Tibial artery (tissue), 4 donors: ENCODE measurements around the gene DAW1.
"Not testable (repeated sequence)": the region's sequence is repeated elsewhere in the genome, so short reads cannot be mapped to it uniquely, and the experiment has no call there.

Experiments
- DNase-seq, 2 donors: peaks; one replicate each; pipeline ENCODE4 v3.0.0-alpha.2; 2019
- H3K27ac ChIP-seq, 2 donors: fragments of 200-600 bp; sonication (generic) in 1 of 2; 1 replicate in 1 of 2; 2 replicates in 1 of 2; pipeline ENCODE4 v1.5.1; 2018 to 2019; ENCODE audit warnings: mild to moderate bottlenecking in 1 of 2
- H3K27me3 ChIP-seq, 2 donors: fragments of 200-600 bp; sonication (generic) in 1 of 2; one replicate each; pipeline versions ENCODE4 v1.5.1 to v1.6.0; 2016 to 2019
- H3K36me3 ChIP-seq, 3 donors: fragments of 200-600 bp; sonication (generic) in 2 of 3; one replicate each; pipeline ENCODE4 v1.5.1; 2016 to 2019; ENCODE audit warnings: mild to moderate bottlenecking in 2 of 3
- H3K4me1 ChIP-seq, 4 donors: fragments of 200-600 bp; sonication (generic) in 2 of 4; 1 replicate in 3 of 4; 2 replicates in 1 of 4; pipeline ENCODE4 v1.5.1; 2016 to 2019
- H3K4me3 ChIP-seq, 2 donors: fragments of 200-600 bp; sonication (generic) in 1 of 2; 1 replicate in 1 of 2; 2 replicates in 1 of 2; pipeline ENCODE4 v1.5.1; 2018 to 2019; ENCODE audit warnings: mild to moderate bottlenecking in 2 of 2
- H3K9me3 ChIP-seq, 3 donors: fragments of 200-600 bp; sonication (generic) in 1 of 3; one replicate each; pipeline ENCODE4 v1.5.1; 2016 to 2019
- intact Hi-C: fragments of 100-400 bp; cut with DNase I; formaldehyde crosslinking; loops from one replicate; pipeline ENCODE4 v1.15.0; 2023; ENCODE audit warnings: low total_unique reads
- TF ChIP-seq, protein P1 (sequence below), 2 experiments: fragments of 200-600 bp in 1 of 2; fragments of 450-650 bp in 1 of 2; IDR thresholded peaks; one replicate each; pipeline ENCODE4 v1.5.1; 2017 to 2019; ENCODE audit warnings: antibody characterized with exemption in 2 of 2, mild to moderate bottlenecking in 1 of 2, moderate library complexity in 1 of 2

DAW1 gene

DNA sequence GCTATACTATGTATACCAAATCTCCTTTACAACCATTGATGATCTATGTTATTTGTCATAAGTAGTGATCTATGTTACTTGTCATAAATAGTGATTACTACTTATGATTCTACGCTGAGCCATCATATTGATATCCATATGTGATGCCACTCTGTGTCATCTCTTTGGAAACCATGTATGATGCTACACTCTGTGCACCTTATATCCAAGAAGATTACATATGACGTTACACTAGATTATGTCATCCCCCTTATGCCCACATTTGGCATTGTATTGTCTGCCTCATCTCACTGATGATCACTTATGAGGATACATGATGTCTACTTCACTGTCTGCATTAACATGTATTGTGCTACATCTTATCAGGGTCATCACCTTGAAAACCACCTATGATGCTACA, 42.9 kb downstream of the DAW1 start:
- H3K4me3 ChIP-seq: no peak overlapping the region

DNA sequence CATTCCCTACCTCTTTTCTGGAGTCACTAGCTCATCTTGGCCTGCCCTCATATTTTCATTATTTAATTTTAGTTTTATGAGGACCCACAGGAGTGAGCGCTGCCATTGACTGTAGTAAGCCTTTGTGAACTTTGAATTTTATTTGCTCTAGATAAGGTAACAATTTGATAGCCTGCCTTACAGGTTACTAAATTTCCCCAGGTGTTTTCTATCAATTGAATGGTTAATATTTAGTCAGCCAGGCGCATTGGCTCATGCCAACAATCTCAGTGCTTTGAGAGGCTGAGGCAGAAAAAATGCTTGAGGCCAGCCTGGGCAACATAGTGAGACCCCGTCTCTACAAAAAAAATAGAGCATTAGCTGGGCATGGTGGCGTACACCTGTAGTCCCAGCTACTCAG, 50.2 kb downstream of the DAW1 start:
- Histone ChIP-seq H3K36me3 (no peaks in the 10 kb centered on the region), H3K27ac (no peak overlapping the region), H3K4me3 (no peak overlapping the region), H3K9me3 (no peaks in the 10 kb centered on the region), H3K4me1 (no peaks in the 10 kb centered on the region), H3K27me3 (no peaks in the 10 kb centered on the region)
- no peak for DNase-seq
- intact Hi-C loops: no loop called here
- TF ChIP-seq, protein P1, sequence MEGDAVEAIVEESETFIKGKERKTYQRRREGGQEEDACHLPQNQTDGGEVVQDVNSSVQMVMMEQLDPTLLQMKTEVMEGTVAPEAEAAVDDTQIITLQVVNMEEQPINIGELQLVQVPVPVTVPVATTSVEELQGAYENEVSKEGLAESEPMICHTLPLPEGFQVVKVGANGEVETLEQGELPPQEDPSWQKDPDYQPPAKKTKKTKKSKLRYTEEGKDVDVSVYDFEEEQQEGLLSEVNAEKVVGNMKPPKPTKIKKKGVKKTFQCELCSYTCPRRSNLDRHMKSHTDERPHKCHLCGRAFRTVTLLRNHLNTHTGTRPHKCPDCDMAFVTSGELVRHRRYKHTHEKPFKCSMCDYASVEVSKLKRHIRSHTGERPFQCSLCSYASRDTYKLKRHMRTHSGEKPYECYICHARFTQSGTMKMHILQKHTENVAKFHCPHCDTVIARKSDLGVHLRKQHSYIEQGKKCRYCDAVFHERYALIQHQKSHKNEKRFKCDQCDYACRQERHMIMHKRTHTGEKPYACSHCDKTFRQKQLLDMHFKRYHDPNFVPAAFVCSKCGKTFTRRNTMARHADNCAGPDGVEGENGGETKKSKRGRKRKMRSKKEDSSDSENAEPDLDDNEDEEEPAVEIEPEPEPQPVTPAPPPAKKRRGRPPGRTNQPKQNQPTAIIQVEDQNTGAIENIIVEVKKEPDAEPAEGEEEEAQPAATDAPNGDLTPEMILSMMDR (IDR thresholded peaks at IDR 0.05): no peak

More for the DNA sequence above, 42.9 kb downstream of the DAW1 start:
- intact Hi-C loops: no loop called here
- DNase-seq: no peak
- Histone ChIP-seq H3K27ac (no peak overlapping the region), H3K9me3 (no peaks in the 10 kb centered on the region), H3K4me1 (no peaks in the 10 kb centered on the region), H3K27me3 (no peaks in the 10 kb centered on the region), H3K36me3 (no peaks in the 10 kb centered on the region)
- TF ChIP-seq, protein P1 (IDR thresholded peaks at IDR 0.05): no peak

DNA sequence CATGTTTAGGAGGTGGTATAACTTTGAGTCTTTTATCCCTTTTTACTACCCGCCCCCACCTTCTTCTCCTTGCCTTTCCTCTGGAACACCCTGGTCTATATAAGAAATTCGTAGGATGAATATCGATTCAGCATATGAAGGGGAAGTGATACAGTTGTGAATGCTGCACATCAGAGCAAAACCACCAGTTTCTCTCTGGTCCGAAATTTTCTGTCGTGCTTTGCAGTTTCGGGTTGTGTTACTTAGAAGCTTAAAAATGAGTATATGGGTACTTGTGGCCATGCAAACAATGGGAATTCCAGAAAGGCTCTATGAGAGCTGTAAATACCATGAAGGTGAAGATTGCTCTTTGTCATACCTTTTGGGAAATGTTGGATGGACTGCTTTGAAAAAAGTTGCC, 60.6 kb downstream of the DAW1 start:
- TF ChIP-seq, protein P1 (IDR thresholded peaks at IDR 0.05): no peak

DNA sequence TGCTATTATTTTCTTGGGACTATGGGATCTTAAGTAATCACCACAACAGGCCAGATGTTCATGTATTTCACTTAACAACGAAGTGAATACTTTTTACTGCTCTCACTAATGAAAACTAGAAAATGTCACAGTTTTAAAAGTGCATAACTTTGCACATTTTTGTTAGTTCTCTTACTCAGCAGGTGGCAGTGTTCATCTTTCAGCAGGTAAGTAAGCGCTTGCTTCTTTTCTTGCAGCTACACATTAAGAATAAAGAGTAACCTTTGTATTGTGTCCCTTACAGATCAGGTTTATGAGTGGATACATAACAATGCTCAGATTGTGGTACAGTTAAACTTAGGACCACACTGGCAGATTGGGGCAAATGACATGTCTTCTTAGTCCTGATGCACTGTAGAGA, 61.0 kb downstream of the DAW1 start:
- H3K27me3 ChIP-seq: peaks cover 0 to under 1% of the 10 kb centered on the region in 2 donors
- no peak for DNase-seq
- intact Hi-C loops: no loop called here
- no peak overlapping the region for H3K27ac ChIP-seq
- H3K4me3 ChIP-seq: no peak overlapping the region
- H3K4me1 ChIP-seq: no peaks in the 10 kb centered on the region
- no peaks in the 10 kb centered on the region for H3K36me3 ChIP-seq
- peaks cover 0 to 4% (median 2%) of the 10 kb centered on the region in 3 donors for H3K9me3 ChIP-seq
- TF ChIP-seq, protein P1 (IDR thresholded peaks at IDR 0.05): no peak

More for the DNA sequence above, 60.6 kb downstream of the DAW1 start:
- Histone ChIP-seq H3K9me3 (peaks cover 0 to 6% (median 4%) of the 10 kb centered on the region in 3 donors), H3K4me1 (no peaks in the 10 kb centered on the region), H3K27me3 (no peaks in the 10 kb centered on the region), H3K27ac (no peak overlapping the region), H3K36me3 (no peaks in the 10 kb centered on the region), H3K4me3 (no peak overlapping the region)
- intact Hi-C loops: no loop called here
- DNase-seq: no peak

DNA sequence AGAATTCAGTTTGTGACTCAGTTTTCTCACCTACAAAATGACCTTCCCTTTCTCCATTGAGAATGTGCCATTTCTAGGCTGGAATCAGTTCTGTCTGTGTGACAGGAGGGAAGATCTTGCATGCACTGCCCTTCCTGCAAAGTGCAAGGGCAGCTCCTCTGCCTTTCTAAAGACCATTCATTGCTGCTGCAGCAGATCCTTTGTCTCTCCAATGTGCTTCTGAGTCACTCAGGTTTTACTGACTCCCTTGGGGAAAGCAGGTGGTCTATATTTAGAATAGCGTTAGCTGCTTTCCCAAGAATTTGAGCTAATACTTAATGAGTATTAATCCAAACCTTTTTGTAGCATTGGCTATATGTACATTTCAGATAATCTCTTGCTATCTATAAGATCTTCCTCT, 62.5 kb downstream of the DAW1 start:
- intact Hi-C loops: no loop called here
- TF ChIP-seq, protein P1 (IDR thresholded peaks at IDR 0.05): no peak
- Histone ChIP-seq H3K36me3 (no peaks in the 10 kb centered on the region), H3K27ac (no peak overlapping the region), H3K27me3 (peaks cover 0 to 5% of the 10 kb centered on the region in 2 donors), H3K9me3 (no peaks in the 10 kb centered on the region), H3K4me3 (no peak overlapping the region), H3K4me1 (no peaks in the 10 kb centered on the region)
- no peak for DNase-seq

DNA sequence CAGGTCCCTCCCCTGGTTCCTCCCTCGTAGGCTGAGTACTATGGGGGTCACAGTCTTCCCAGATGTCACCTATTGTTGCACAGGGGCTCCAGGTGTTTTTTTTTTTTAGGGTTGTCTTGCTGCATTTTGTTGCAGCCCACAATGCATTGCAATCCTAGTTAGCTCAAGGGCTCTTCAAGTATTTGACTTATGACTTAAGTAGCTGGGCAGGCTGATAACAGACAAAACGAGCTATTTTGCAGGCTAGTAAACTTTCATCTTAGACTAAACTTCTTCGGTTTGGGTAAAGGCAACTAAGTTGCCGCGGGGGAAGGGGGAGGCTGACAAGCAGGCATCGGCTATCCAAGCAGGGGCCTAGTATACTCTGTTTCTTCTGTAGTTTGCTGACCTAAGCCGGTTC, 64.8 kb downstream of the DAW1 start:
- H3K27ac ChIP-seq, H3K4me3 ChIP-seq, H3K9me3 ChIP-seq, H3K4me1 ChIP-seq, H3K27me3 ChIP-seq, H3K36me3 ChIP-seq, DNase-seq, intact Hi-C loops: not testable (repeated sequence)
